ENCODE data around the gene CERS6. TPM values are rescaled to one million over a fixed set of nuclear protein-coding genes. Genes with fewer than 3 reads are reported as not detected.

Gene CERS6
- total RNA-seq, 3 donors from 2014 or later = 36.4 to 46.4 (median 44.8) TPM

- no peak for DNase-seq (ENCODE audit: low spot score in 2 of 2)
- no peaks in the 10 kb centered on the region for H3K36me3 ChIP-seq
- H3K4me1 ChIP-seq = no peaks in the 10 kb centered on the region
- no peak overlapping the region for H3K27ac ChIP-seq
- H3K4me3 ChIP-seq = no peak overlapping the region
- no peaks in the 10 kb centered on the region for H3K9me3 ChIP-seq
- no peak for TF ChIP-seq POLR2A (IDR thresholded peaks at IDR 0.05)
- no peak for TF ChIP-seq POLR2AphosphoS5 (IDR thresholded peaks at IDR 0.05)
- no peak for TF ChIP-seq CTCF (IDR thresholded peaks at IDR 0.05)
- intact Hi-C loops (cut with DNase I; ENCODE audit: low total_unique reads) = no loop called here
- H3K27me3 ChIP-seq = no peaks in the 10 kb centered on the region
Observed at GRCh38 chr2:168703926-168704325, 247.9 kb downstream of the CERS6 start.

DNA sequence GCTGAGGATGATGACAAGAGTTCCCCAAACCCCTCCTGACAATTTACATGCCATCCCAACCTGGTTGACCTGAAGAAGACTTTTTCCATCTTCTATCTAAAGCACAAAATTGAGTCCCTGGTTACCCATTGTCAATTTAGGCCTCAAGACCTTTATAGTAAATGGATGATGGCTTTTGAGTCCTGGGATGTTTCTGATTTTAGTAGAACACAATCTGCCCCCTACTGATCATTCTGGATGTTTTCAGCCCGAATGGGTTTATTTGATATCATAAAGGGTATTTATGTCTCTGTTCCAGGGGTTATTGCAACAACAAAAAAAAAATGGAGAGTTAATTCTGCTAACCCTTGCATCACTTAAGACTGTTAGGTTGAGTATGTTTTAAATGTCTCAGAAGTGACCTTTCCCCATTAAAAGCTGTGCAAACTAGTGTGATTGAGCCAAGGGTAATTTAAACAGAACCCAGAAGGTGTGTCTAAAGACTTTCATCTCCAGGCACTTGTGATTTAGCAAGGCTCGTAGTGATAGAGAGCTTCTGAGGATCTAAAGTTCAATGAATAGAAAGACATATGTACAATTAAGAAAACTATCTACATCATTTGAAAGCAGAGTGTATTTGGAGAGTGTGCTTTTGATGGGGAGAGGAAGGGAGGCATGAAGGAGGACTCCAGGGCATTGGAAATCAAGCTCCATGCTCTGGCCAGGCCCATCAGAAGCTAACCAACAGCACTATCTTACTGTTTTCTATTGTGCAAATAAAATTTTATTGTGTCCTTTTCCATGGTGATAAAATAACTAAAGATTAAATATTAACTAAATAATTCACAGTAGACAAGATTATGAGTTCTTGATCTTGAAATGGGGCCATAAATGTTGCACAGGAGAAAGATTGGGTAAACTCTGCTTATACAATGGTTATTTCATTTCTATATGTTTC, 249.7 kb downstream of the CERS6 start:
- no peaks in the 10 kb centered on the region for H3K36me3 ChIP-seq
- TF ChIP-seq POLR2AphosphoS5 (IDR thresholded peaks at IDR 0.05) (no peak), CTCF (IDR thresholded peaks at IDR 0.05) (no peak), POLR2A (IDR thresholded peaks at IDR 0.05) (no peak)
- H3K4me3 ChIP-seq = no peak overlapping the region
- no peaks in the 10 kb centered on the region for H3K9me3 ChIP-seq
- no peaks in the 10 kb centered on the region for H3K4me1 ChIP-seq
- DNase-seq (ENCODE audit: low spot score in 2 of 2) = no peak
- no peak overlapping the region for H3K27ac ChIP-seq
- intact Hi-C loops (cut with DNase I; ENCODE audit: low total_unique reads) = no loop called here
- H3K27me3 ChIP-seq = no peaks in the 10 kb centered on the region

GRCh38 chr2:168706806-168707205, 250.7 kb downstream of the CERS6 start:
- no peak for TF ChIP-seq POLR2A (IDR thresholded peaks at IDR 0.05)
- TF ChIP-seq CTCF (IDR thresholded peaks at IDR 0.05) = no peak
- no peak for TF ChIP-seq POLR2AphosphoS5 (IDR thresholded peaks at IDR 0.05)
- no peaks in the 10 kb centered on the region for H3K36me3 ChIP-seq
- no peak for DNase-seq (ENCODE audit: low spot score in 2 of 2)
- no peaks in the 10 kb centered on the region for H3K9me3 ChIP-seq
- H3K27me3 ChIP-seq = no peaks in the 10 kb centered on the region
- no peaks in the 10 kb centered on the region for H3K4me1 ChIP-seq
- intact Hi-C loops (cut with DNase I; ENCODE audit: low total_unique reads) = no loop called here
- H3K4me3 ChIP-seq = no peak overlapping the region
- no peak overlapping the region for H3K27ac ChIP-seq

DNA sequence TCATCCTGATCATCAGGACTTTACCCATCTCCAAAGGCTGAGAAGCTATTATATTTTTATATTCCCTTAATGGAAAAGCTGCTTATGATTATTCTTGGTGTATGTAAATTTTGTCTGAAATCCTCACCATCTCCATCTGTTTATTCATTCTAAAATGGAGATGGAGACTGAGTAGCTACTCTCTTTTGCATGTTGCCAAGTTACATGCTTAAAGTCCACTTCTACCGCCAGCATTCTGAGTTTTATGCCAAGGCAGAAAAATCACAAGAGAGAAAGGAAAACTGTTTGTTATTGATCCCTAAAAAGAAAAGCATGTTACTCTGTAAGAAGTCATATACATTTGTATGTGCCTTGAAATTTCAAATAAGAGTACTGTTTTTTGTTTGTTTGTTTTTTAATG, 252.0 kb downstream of the CERS6 start:
- TF ChIP-seq CTCF (IDR thresholded peaks at IDR 0.05) (no peak), POLR2A (IDR thresholded peaks at IDR 0.05) (no peak)
- Histone ChIP-seq H3K27me3 (no peaks in the 10 kb centered on the region), H3K36me3 (no peaks in the 10 kb centered on the region), H3K4me1 (no peaks in the 10 kb centered on the region), H3K27ac (no peak overlapping the region), H3K9me3 (no peaks in the 10 kb centered on the region), H3K4me3 (no peak overlapping the region)
- intact Hi-C loops (cut with DNase I; ENCODE audit: low total_unique reads) = no loop called here
- no peak for DNase-seq (ENCODE audit: low spot score in 2 of 2)

DNA sequence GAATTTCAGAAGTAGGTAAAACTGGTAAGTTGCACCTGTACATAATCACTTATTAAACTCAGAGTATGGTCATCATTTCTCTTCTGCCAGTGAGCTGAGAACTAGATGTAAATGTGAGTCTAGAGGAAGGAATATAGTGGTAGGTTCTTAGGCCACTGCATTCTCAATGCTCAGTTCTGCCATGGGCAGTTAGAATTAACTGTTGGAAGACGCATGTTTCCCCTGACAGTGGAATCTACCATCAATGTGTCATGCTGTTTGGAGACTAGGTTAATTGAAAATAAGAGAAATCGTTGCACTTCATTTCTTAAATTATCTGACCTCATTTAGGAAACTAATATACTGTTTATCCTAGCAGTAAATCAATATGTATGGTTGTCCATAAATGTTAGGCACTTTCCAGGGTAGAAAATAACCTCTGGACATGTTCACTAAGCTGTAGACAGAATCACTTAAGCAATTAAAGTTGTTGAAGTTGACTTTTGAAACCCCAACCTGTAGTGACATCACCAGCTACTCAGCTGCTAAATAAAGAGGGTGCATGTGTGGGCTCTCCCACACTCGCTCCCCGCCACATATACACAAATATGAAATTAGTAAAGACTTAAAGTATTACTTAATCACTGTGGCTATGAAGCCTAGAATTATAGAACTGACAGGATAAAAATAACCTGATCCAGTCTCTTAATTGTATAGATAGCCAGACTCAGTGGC, 254.8 kb downstream of the CERS6 start:
- H3K9me3 ChIP-seq = no peaks in the 10 kb centered on the region
- TF ChIP-seq CTCF (IDR thresholded peaks at IDR 0.05) (no peak), POLR2AphosphoS5 (IDR thresholded peaks at IDR 0.05) (no peak), POLR2A (IDR thresholded peaks at IDR 0.05) (no peak)
- H3K36me3 ChIP-seq = no peaks in the 10 kb centered on the region
- intact Hi-C loops (cut with DNase I; ENCODE audit: low total_unique reads) = no loop called here
- no peak for DNase-seq (ENCODE audit: low spot score in 2 of 2)
- no peak overlapping the region for H3K27ac ChIP-seq
- no peaks in the 10 kb centered on the region for H3K4me1 ChIP-seq
- H3K4me3 ChIP-seq = no peak overlapping the region
- no peaks in the 10 kb centered on the region for H3K27me3 ChIP-seq

Data from breast epithelium (tissue), 4 donors.